HCT116 (cell line): ENCODE results near the gene HYAL1. TPM values are rescaled to one million over a fixed set of nuclear protein-coding genes. Genes with fewer than 3 reads are reported as not detected.
A peak's percentile ranks its signal among the peaks of the same experiment; 100 is the strongest.

Source experiments
- ATAC-seq: fragments of 200-7000 bp; cut with Tn5 transposase; 2 replicates; pipeline ENCODE4 v1.9.1; 2020; ENCODE audit warnings: mild to moderate bottlenecking, moderate library complexity
- BruUV-seq: library from RNA; stranded (reverse); fragments of 400-500 nt; replicated peaks from 2 replicates; lab custom pipeline; 2021; lab: Mats Ljungman, UMichigan
- CTCF ChIA-PET: fragments of 300-600 bp; sonication (Branson Sonifier 250); formaldehyde crosslinking; loops from one replicate; lab custom pipeline; 2021; ENCODE audit warnings: antibody characterized with exemption; lab: Charles Lee
- POLR2A ChIA-PET: fragments of 300-600, 350-600 bp; sonication (Branson Sonifier 250); formaldehyde crosslinking; loops from one replicate; lab custom pipeline; 2021; ENCODE audit warnings: antibody characterized with exemption; lab: Charles Lee
- RAD21 ChIA-PET, 2 experiments: fragments of 300-600 bp; sonication (Branson Sonifier 250); formaldehyde crosslinking; loops; one replicate each; lab custom pipeline; 2023; ENCODE audit warnings: low total read pairs in 2 of 2; ENCODE audit not compliant: uncharacterized antibody in 2 of 2, unreplicated experiment in 2 of 2, low non-redundant PET in 1 of 2; lab: Charles Lee
- DNase-seq: peaks from one replicate; pipeline ENCODE4 v3.0.0-alpha.2; 2010; ENCODE audit warnings: low read depth, low spot score
- H2AFZ ChIP-seq: fragments of 200-600 bp; shearing (Covaris generic), sonication (generic); 2 replicates; pipeline ENCODE4 v1.6.1; 2017; ENCODE audit warnings: low read depth, mixed run types, mixed read lengths, antibody characterized with exemption, low read length; ENCODE audit not compliant: poor library complexity, severe bottlenecking
- H3K27ac ChIP-seq: 2 replicates; pipeline ENCODE4 v1.5.1; 2012; ENCODE audit warnings: low read depth, low read length
- H3K27me3 ChIP-seq: fragments of 200-600 bp; sonication (generic); 2 replicates; pipeline ENCODE4 v1.6.1; 2016; ENCODE audit warnings: mixed run types, low read length, mixed read lengths; ENCODE audit not compliant: insufficient read depth
- H3K36me3 ChIP-seq, 2 experiments: fragments of 200-500 bp in 1 of 2; fragments of 200-600 bp in 1 of 2; sonication (Bioruptor generic) in 1 of 2; sonication (generic) in 1 of 2; 2 replicates each; pipeline versions ENCODE4 v1.5.1 to v1.6.1; 2014 to 2016; ENCODE audit warnings: low read length in 2 of 2, inconsistent platforms in 1 of 2, mixed read lengths in 1 of 2, mixed run types in 1 of 2; ENCODE audit not compliant: insufficient read depth in 2 of 2, control insufficient read depth in 1 of 2
- H3K4me1 ChIP-seq, 2 experiments: fragments of 200-600 bp in 1 of 2; sonication (generic) in 1 of 2; 2 replicates each; pipeline versions ENCODE4 v1.5.1 to v1.6.1; 2012 to 2017; ENCODE audit warnings: low read length in 2 of 2, inconsistent platforms in 1 of 2, mild to moderate bottlenecking in 1 of 2, mixed read lengths in 1 of 2, mixed run types in 1 of 2, moderate library complexity in 1 of 2; ENCODE audit not compliant: insufficient read depth in 2 of 2, control insufficient read depth in 1 of 2
- H3K4me2 ChIP-seq: fragments of 200-600 bp; sonication (generic); 2 replicates; pipeline ENCODE4 v1.6.1; 2017; ENCODE audit warnings: mixed run types, low read length, mixed read lengths
- H3K4me3 ChIP-seq, 2 experiments: fragments of 200-600 bp in 1 of 2; sonication (generic) in 1 of 2; replicated peaks in 1 of 2; 2 replicates each; pipeline ENCODE4 v1.5.1; 2011 to 2016; ENCODE audit warnings: low read length in 2 of 2, control low read depth in 1 of 2, low read depth in 1 of 2, mild to moderate bottlenecking in 1 of 2, mixed read lengths in 1 of 2, mixed run types in 1 of 2
- H3K79me2 ChIP-seq: fragments of 200-600 bp; sonication (generic); 2 replicates; pipeline ENCODE4 v1.6.1; 2017; ENCODE audit warnings: mild to moderate bottlenecking, mixed run types, low read length, moderate library complexity, mixed read lengths; ENCODE audit not compliant: insufficient read depth
- H3K9ac ChIP-seq: fragments of 200-600 bp; sonication (generic); 2 replicates; pipeline ENCODE4 v1.6.1; 2016; ENCODE audit warnings: low read length, mixed read lengths
- H3K9me2 ChIP-seq: fragments of 200-600 bp; sonication (generic), shearing (Covaris generic); 2 replicates; pipeline ENCODE4 v1.6.1; 2017; ENCODE audit warnings: mixed run types, mild to moderate bottlenecking, moderate library complexity; ENCODE audit not compliant: insufficient read depth
- H3K9me3 ChIP-seq, 2 experiments: fragments of 200-500 bp in 1 of 2; fragments of 200-600 bp in 1 of 2; sonication (Bioruptor generic) in 1 of 2; sonication (generic) in 1 of 2; 2 replicates each; pipeline ENCODE4 v1.6.1; 2014 to 2017; ENCODE audit warnings: low read length in 2 of 2, mixed read lengths in 2 of 2, inconsistent platforms in 1 of 2, low read depth in 1 of 2, mild to moderate bottlenecking in 1 of 2, mixed run types in 1 of 2, moderate library complexity in 1 of 2; ENCODE audit not compliant: control insufficient read depth in 1 of 2, insufficient read depth in 1 of 2
- H4K20me1 ChIP-seq: fragments of 200-600 bp; sonication (generic), shearing (Covaris generic); 2 replicates; pipeline ENCODE4 v1.6.1; 2017; ENCODE audit warnings: mixed run types, mild to moderate bottlenecking, moderate library complexity; ENCODE audit not compliant: insufficient read depth
- CBX3 ChIP-seq: IDR thresholded peaks from 2 replicates; pipeline ENCODE4 v1.6.1; 2012; ENCODE audit warnings: low read depth
- CEBPB ChIP-seq: IDR thresholded peaks from 2 replicates; pipeline ENCODE4 v1.6.1; 2012; ENCODE audit warnings: low read depth
- EZH2phosphoT487 ChIP-seq: fragments of 200-600 bp; IDR thresholded peaks from 2 replicates; pipeline ENCODE4 v1.6.1; 2018; ENCODE audit warnings: antibody characterized with exemption, borderline replicate concordance
- FOSL1 ChIP-seq: IDR thresholded peaks from 2 replicates; pipeline ENCODE4 v1.6.1; 2012; ENCODE audit warnings: low read depth
- JUND ChIP-seq: IDR thresholded peaks from 2 replicates; pipeline ENCODE4 v1.6.1; 2012
- POLR2A ChIP-seq: IDR thresholded peaks from 2 replicates; pipeline ENCODE4 v1.7.0; 2011; ENCODE audit warnings: borderline replicate concordance; ENCODE audit not compliant: insufficient read depth, insufficient read length; ENCODE audit errors: extremely low read depth
- POLR2AphosphoS5 ChIP-seq: IDR thresholded peaks from 2 replicates; pipeline ENCODE4 v1.6.1; 2011; ENCODE audit warnings: mild to moderate bottlenecking, low read depth, low read length, moderate library complexity
- TCF7L2 ChIP-seq: IDR thresholded peaks from 2 replicates; pipeline ENCODE4 v1.7.0; 2011; ENCODE audit warnings: borderline replicate concordance, inconsistent platforms; ENCODE audit not compliant: insufficient read depth, insufficient read length; ENCODE audit errors: extremely low read depth
- YY1 ChIP-seq: IDR thresholded peaks from 2 replicates; pipeline ENCODE4 v1.6.1; 2011; ENCODE audit warnings: low read length, low read depth, moderate library complexity, mild to moderate bottlenecking; ENCODE audit not compliant: insufficient replicate concordance; ENCODE audit errors: extremely low read depth
- ZFX ChIP-seq: fragments of 450-650 bp; IDR thresholded peaks from 2 replicates; pipeline ENCODE4 v1.6.1; 2017
- ZNF274 ChIP-seq: fragments of 200-500 bp; sonication (Bioruptor generic); IDR thresholded peaks from 2 replicates; pipeline ENCODE4 v1.6.1; 2014; ENCODE audit warnings: mild to moderate bottlenecking, low read depth, low read length, inconsistent platforms
- intact Hi-C: fragments of 100-400 bp; cut with micrococcal nuclease; formaldehyde crosslinking; loops from 2 replicates; pipeline ENCODE4 v1.10.0; 2022
- total RNA-seq: library from RNA; stranded (reverse); gene quantifications from one replicate; pipeline ENCODE4 v1.2.1, GENCODE V29; 2021; ENCODE audit not compliant: unreplicated experiment
- TF ChIP-seq, protein P1 (sequence below), 3 experiments: fragments of 200-600 bp in 1 of 3; sonication (generic) in 1 of 3; IDR thresholded peaks in 2 of 3; conservative IDR thresholded peaks in 1 of 3; 2 replicates each; pipeline ENCODE4 v1.5.1; 2012 to 2017; ENCODE audit warnings: low read depth in 2 of 3, low read length in 2 of 3, antibody characterized with exemption in 1 of 3, borderline replicate concordance in 1 of 3, control low read depth in 1 of 3, mild to moderate bottlenecking in 1 of 3, mixed read lengths in 1 of 3, mixed run types in 1 of 3, moderate library complexity in 1 of 3; ENCODE audit not compliant: insufficient read depth in 1 of 3
- TF ChIP-seq, protein P2 (sequence below): IDR thresholded peaks from 2 replicates; pipeline ENCODE4 v1.6.1; 2012
- TF ChIP-seq, protein P3 (sequence below): IDR thresholded peaks from 2 replicates; pipeline ENCODE4 v1.6.1; 2012; ENCODE audit warnings: low read depth

The HYAL1 gene
- total RNA-seq, 1 experiment from 2014 or later: 6.1 TPM

DNA sequence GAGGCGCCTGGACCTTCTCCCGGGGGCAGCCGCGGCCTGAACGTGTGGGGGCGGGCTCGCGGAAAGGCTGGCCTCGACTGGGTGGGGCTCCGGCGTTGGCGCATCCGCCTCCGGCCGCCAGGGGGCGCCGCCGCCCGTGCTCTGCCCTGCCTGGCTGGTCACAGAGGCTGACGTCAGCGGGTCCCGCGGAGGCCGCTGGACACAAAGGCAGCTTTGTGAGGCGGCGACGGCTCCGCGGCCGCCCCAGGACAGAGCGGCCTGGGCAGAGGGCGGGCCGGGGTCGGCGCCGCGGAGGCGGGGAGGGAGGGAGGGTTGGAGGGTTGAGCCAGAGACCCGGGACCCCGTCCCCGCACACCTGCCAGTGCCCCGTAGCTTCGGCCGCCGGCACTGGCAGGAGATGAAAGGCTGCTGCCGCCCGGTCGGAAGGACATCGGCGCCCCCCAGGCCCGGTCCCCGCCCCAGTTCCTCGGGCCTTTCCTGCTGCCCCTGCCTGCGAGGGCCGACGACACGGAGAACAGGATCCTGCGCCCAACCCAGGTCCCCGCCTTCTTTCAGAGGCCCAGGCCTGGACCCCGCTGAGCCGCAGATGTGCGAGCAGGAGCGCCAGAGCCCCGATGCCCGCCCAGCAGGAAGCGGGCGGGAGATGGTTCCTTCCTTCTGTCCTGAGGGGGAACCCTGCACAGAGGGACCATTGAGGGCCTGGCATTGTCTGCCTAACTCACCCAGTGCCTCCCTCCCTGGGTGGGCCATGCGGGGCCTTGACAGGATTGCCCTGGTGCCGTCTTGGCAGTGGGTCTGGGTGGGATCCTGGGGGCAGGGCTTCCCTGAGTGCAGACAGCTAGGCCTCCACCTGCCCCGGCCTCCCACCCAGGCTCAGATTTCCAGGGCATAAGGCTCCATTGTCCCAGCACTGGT, 43.1 kb downstream of the HYAL1 start:
- TSS peak; percentile 19 for BruUV-seq
- no peaks in the 10 kb centered on the region for H4K20me1 ChIP-seq
- peak overlapping the region; percentile 77 for H3K27ac ChIP-seq
- ChIA-PET CTCF (interaction anchor here (0.7 to 3.3 kb wide), 18 partner anchors 11 to 351 kb away, joined by 3 to 46 read pairs (median 4); partner anchors contain the start of genes CISH, GNAI2, HYAL3 and IFRD2), POLR2A (interaction anchor here (0.6 to 2.0 kb wide), 6 partner anchors 9 to 1463 kb away, joined by 3 to 8 read pairs (median 4); partner anchors contain the start of genes GNAI2 and SEMA3B), RAD21 (interaction anchor here (0.8 to 1.2 kb wide), 6 partner anchors 9 to 61 kb away, joined by 3 to 7 read pairs (median 4); no protein-coding TSS in a partner anchor)
- H3K36me3 ChIP-seq: peaks cover 11 to 15% of the 10 kb centered on the region in 2 experiments; a peak in 3 of 4 replicates
- H3K9ac ChIP-seq: peak overlapping the region; percentile 84
- ATAC-seq: peak; percentile 77
- no peak for DNase-seq
- H3K4me3 ChIP-seq: peak overlapping the region; percentile 59 to 64
- H3K9me2 ChIP-seq: no peaks in the 10 kb centered on the region
- no peaks in the 10 kb centered on the region for H3K9me3 ChIP-seq
- intact Hi-C loops: loop anchor here (2.0 kb wide), 1 partner anchor 65 kb away; no protein-coding TSS in a partner anchor
- no peaks in the 10 kb centered on the region for H3K79me2 ChIP-seq
- peaks cover 35 to 60% of the 10 kb centered on the region in 2 experiments for H3K4me1 ChIP-seq
- no peak overlapping the region for H2AFZ ChIP-seq
- peak overlapping the region; percentile 92 for H3K4me2 ChIP-seq
- no peaks in the 10 kb centered on the region for H3K27me3 ChIP-seq
- TF ChIP-seq, protein P1, sequence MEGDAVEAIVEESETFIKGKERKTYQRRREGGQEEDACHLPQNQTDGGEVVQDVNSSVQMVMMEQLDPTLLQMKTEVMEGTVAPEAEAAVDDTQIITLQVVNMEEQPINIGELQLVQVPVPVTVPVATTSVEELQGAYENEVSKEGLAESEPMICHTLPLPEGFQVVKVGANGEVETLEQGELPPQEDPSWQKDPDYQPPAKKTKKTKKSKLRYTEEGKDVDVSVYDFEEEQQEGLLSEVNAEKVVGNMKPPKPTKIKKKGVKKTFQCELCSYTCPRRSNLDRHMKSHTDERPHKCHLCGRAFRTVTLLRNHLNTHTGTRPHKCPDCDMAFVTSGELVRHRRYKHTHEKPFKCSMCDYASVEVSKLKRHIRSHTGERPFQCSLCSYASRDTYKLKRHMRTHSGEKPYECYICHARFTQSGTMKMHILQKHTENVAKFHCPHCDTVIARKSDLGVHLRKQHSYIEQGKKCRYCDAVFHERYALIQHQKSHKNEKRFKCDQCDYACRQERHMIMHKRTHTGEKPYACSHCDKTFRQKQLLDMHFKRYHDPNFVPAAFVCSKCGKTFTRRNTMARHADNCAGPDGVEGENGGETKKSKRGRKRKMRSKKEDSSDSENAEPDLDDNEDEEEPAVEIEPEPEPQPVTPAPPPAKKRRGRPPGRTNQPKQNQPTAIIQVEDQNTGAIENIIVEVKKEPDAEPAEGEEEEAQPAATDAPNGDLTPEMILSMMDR (IDR thresholded peaks at IDR 0.05 in 2 of 3, conservative IDR thresholded peaks at IDR 0.05 in 1 of 3; ENCODE audit: borderline replicate concordance in 1 of 3, insufficient read depth in 1 of 3, low read depth in 2 of 3, low read length in 2 of 3): peak in 2 of 3 experiments; percentile 83 to 98; a peak in 4 of 6 replicates
- TF ChIP-seq TCF7L2 (peak; percentile 98), CBX3 (no peak), FOSL1 (no peak), JUND (no peak), POLR2AphosphoS5 (peak; percentile 84), CEBPB (no peak), ZNF274 (no peak), POLR2A (no peak), YY1 (no peak), ZFX (peak; percentile 82), EZH2phosphoT487 (no peak)
- TF ChIP-seq, protein P2, sequence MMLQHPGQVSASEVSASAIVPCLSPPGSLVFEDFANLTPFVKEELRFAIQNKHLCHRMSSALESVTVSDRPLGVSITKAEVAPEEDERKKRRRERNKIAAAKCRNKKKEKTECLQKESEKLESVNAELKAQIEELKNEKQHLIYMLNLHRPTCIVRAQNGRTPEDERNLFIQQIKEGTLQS: no peak
- TF ChIP-seq, protein P3, sequence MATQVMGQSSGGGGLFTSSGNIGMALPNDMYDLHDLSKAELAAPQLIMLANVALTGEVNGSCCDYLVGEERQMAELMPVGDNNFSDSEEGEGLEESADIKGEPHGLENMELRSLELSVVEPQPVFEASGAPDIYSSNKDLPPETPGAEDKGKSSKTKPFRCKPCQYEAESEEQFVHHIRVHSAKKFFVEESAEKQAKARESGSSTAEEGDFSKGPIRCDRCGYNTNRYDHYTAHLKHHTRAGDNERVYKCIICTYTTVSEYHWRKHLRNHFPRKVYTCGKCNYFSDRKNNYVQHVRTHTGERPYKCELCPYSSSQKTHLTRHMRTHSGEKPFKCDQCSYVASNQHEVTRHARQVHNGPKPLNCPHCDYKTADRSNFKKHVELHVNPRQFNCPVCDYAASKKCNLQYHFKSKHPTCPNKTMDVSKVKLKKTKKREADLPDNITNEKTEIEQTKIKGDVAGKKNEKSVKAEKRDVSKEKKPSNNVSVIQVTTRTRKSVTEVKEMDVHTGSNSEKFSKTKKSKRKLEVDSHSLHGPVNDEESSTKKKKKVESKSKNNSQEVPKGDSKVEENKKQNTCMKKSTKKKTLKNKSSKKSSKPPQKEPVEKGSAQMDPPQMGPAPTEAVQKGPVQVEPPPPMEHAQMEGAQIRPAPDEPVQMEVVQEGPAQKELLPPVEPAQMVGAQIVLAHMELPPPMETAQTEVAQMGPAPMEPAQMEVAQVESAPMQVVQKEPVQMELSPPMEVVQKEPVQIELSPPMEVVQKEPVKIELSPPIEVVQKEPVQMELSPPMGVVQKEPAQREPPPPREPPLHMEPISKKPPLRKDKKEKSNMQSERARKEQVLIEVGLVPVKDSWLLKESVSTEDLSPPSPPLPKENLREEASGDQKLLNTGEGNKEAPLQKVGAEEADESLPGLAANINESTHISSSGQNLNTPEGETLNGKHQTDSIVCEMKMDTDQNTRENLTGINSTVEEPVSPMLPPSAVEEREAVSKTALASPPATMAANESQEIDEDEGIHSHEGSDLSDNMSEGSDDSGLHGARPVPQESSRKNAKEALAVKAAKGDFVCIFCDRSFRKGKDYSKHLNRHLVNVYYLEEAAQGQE: no peak
